K562 (cell line): ENCODE measurements around the gene N4BP2.

ENCODE experiments used
- CHD2 ChIP-seq: IDR thresholded peaks from 2 replicates; pipeline ENCODE4 v1.6.1; 2011; ENCODE audit warnings: low read depth, low read length
- CTCF ChIP-seq, 3 experiments: IDR thresholded peaks in 2 of 3; conservative IDR thresholded peaks in 1 of 3; 2 replicates each; pipeline ENCODE4 v1.5.1; 2011 to 2012; ENCODE audit warnings: low read length in 3 of 3, mild to moderate bottlenecking in 3 of 3, control low read depth in 2 of 3, improper control_type of control experiment in 1 of 3, inconsistent platforms in 1 of 3, low read depth in 1 of 3, mixed read lengths in 1 of 3, moderate library complexity in 1 of 3; ENCODE audit not compliant: insufficient read depth in 2 of 3
- HDAC2 ChIP-seq: fragments of 450-650 bp; IDR thresholded peaks from 2 replicates; pipeline ENCODE4 v1.6.1; 2016; ENCODE audit warnings: mild to moderate bottlenecking
- MXI1 ChIP-seq: IDR thresholded peaks from 2 replicates; pipeline ENCODE4 v1.6.1; 2011; ENCODE audit warnings: low read depth, mild to moderate bottlenecking, improper control_type of control experiment, low read length
- RAD21 ChIP-seq, 2 experiments: fragments of 250-450 bp in 1 of 2; fragments of 450-650 bp in 1 of 2; sonication (Bioruptor Pico) in 1 of 2; formaldehyde crosslinking in 1 of 2; IDR thresholded peaks in 1 of 2; conservative IDR thresholded peaks in 1 of 2; 2 replicates each; pipeline versions ENCODE4 v1.4.0 to v1.8.0; 2020 to 2022; ENCODE audit warnings: mild to moderate bottlenecking in 2 of 2, moderate library complexity in 1 of 2
- THAP7 ChIP-seq: fragments of 250-450 bp; sonication (Bioruptor Pico); IDR thresholded peaks from 2 replicates; pipeline ENCODE4 v1.5.0; 2021

- TF ChIP-seq HDAC2 (0 out of 2 replicates have a peak, but pooled peaks have one; percentile 62), CHD2 (no peak), CTCF (IDR thresholded peaks at IDR 0.05 in 2 of 3, conservative IDR thresholded peaks at IDR 0.05 in 1 of 3; ENCODE audit: insufficient read depth in 2 of 3, low read depth in 1 of 3, low read length in 3 of 3) (no peak), THAP7 (CRISPR knock-in tag) (no peak), RAD21 (CRISPR knock-in tag; conservative IDR thresholded peaks at IDR 0.05 in 1 of 2, IDR thresholded peaks at IDR 0.05 in 1 of 2) (0 out of 4 replicates have a peak, but pooled peaks of 1 of the 2 experiments have one; percentile 9), MXI1 (no peak)
Measured at GRCh38 chr4:40197879-40198689, 141.4 kb downstream of the N4BP2 start.
